GM12872 (cell line): ENCODE data around the gene RBP4.

Experiments used
- TF ChIP-seq, protein P1 (sequence below): IDR thresholded peaks from 3 replicates; pipeline ENCODE4 v1.5.1; 2011; ENCODE audit warnings: low read depth, mild to moderate bottlenecking, low read length, moderate library complexity; ENCODE audit not compliant: insufficient read depth

Gene RBP4

DNA sequence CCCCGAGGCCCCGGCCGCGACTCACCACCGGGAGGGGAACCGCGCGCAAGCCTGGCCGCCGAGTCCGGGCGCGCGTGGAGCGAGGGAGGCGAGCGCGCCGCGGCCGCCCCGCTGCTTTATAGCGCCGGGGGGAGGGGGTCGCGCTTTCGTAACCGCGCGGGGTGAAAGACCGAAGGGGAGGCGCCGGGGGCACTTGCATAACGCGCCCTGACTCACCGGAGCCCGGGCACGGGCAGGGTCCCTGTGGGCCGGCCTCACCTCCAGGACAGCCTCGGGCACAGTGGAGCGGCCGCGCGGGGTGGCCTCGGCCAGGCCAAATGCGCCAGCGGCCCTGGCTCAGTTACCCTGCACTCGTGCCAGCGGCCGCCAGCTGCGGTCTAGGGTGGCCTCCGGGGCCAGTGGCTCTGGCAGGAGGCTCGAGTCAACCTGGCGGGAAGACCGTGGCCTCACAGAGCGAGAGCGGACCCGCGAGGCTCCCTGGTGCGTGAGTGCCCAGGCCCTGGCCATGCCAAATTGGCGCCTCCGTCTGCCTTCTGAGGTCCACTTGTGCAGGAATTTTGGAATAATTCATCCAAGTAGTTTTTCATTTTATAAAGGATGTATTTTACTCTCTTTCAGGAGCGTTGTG, at the start of gene RBP4:
Gene RBP4, minus strand, starts transcription at position 90 of the 628 bp plus-strand sequence. CDS start 207 bp downstream, outside the sequence.
- TF ChIP-seq, protein P1, sequence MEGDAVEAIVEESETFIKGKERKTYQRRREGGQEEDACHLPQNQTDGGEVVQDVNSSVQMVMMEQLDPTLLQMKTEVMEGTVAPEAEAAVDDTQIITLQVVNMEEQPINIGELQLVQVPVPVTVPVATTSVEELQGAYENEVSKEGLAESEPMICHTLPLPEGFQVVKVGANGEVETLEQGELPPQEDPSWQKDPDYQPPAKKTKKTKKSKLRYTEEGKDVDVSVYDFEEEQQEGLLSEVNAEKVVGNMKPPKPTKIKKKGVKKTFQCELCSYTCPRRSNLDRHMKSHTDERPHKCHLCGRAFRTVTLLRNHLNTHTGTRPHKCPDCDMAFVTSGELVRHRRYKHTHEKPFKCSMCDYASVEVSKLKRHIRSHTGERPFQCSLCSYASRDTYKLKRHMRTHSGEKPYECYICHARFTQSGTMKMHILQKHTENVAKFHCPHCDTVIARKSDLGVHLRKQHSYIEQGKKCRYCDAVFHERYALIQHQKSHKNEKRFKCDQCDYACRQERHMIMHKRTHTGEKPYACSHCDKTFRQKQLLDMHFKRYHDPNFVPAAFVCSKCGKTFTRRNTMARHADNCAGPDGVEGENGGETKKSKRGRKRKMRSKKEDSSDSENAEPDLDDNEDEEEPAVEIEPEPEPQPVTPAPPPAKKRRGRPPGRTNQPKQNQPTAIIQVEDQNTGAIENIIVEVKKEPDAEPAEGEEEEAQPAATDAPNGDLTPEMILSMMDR: no peak

DNA sequence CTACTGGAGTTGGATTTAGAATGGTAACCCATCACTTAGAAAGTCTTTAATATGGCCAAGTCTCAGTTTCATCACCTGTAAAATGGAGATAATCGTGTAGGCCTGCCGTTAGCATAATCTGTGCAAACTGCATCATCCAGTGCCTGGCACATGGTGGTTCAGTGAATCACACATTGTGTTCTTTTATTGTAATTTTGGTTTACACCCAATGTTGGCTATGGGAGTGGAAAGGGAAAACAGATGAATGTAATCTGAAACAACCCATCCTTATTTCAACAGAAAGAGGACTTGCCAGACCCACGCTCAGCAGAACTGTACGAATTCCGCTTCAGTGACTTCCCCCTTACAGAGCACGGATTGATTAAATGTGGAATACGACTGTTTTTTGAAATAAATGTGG, 38.8 kb upstream of the RBP4 start:
- TF ChIP-seq, protein P1: no peak

DNA sequence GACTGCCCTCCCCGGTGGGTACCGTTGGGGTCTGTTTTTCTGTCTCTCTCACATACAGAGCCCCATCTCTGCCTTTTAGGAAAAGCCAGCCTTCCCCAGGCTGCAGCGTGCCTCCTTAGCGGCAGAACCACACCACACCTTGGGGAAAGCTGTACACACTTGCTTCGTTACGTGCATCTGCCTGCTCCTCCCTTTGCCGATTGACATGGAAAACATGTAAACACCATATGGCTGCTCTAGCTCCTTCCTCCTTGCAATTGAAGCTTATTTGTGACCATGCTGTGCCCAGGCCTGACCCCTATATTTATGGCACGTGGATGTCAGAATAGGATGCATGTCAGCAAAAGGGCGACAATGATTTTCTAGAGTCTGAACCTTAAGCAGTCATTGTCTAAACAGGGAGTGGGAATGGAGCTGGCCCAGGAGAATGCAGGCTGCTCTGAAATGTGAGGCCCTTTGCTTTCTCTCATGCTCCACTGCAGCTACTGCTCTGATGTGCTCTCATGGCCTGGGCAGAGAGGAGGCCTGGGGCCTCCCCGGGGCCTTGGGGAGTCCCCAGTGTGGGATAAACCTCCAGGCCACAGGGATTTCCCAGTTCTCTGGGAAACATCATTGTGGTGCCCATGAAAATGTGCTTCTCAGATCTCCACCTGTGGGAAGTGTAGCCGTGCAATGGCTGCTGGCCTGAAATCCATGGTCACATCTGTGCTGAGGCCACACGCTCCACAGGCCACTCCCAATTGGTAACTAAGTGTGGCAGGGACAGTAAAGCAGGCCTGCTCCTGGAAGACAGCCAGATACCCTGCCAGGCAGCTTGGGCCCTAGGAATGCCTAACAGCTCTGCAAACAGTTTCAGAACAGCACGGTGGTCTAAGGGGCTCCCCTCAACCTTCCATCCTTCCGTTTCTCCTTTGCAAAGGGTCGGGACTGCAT, 29.9 kb upstream of the RBP4 start:
- TF ChIP-seq, protein P1: no peak

DNA sequence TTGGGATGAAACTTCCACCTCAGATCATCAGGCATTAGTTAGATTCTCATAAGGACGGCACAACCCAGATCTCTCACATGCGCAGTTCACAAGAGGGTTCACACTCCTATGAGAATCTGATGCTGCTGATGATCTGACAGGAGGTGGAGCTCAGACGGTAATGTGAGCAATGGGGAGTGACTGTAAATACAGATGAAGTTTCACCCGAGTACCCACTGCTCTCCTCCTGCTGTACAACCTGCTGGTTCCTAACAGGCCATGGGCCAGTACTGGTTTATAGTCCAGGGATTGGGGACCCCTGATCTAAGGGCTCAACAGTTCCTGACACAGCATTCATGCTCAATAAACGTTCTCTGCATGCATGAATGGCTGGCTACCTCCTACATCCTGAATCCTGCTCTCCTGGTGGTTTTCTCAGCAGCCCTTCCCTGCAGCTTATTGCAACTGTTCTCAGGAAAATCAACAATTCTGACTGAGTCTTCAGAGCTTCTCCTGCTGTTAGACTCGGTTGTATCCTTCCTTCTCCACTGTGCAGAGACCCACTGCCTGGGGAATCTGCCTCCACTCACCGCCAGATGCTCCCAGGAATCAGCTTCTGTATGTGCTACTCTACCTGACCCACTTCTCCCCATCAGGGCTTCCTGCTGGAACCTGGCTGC, 28.7 kb upstream of the RBP4 start:
- TF ChIP-seq, protein P1: no peak

DNA sequence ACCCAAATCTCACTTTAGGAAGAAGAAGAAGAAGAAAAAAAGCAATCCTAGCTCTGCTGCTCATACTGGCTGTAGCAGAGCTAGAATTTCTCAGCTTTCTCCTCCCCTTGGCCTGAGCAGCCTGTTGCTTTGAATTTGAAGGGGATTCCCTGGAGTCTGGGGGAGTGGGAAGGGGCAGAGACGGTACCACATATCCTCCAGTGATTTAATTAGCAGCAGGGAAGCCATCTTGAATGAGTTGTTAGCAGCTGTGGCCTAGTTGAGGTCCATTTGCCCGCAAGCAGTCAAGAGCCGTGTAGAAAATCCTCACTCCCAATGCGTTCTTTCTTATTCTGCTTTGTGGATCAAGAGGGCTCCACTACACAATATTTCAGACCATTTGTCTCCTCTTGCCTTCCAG, 27.8 kb upstream of the RBP4 start:
- TF ChIP-seq, protein P1: no peak

DNA sequence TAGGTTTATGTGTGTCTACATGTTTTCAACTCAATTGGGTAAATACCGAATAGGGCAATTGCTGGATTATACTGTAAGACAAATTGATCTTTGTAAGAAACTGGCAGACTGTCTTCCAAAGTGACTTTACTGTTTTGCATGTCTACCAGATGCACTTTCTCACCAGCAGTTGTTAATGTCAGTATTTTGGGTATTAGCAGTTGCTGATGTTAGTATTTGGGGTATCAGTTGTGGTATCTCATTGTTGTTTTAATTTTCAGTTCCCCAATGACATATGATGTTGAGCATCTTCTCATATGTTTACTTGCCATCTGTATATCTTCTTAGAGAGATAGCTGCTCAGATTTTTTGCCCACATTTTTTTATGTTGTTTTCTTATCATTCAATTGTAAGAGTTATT, 21.9 kb upstream of the RBP4 start:
- TF ChIP-seq, protein P1: no peak

DNA sequence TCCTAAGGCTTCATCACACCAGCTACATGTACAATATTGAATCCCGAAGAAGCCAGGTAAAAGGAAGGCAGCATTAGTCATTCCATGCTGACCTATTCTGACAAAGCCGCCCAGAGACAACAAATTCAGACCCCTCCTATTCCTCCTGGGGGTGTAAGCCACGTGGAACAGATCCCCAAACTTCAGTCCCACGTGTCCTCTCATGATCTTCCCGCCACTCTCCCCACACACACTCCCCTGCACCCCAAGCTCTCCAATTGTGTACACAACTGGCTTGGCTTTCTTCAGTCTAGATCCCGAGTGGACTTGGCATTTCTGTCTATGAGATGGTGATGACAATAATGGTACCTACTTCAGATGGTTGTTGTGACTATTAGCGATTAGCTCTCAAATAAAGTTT, 19.9 kb upstream of the RBP4 start:
- TF ChIP-seq, protein P1: no peak
